GM12872 (cell line): ENCODE data around the gene NTRK2.

Source experiments
- CTCF ChIP-seq: IDR thresholded peaks from 3 replicates; pipeline ENCODE4 v1.5.1; 2011; ENCODE audit warnings: low read depth, mild to moderate bottlenecking, low read length, moderate library complexity; ENCODE audit not compliant: insufficient read depth

NTRK2 gene

GRCh38 chr9:84917366-84918070 lies 248.0 kb downstream of the NTRK2 start:
- no peak for TF ChIP-seq CTCF

GRCh38 chr9:84919440-84919839 lies 249.9 kb downstream of the NTRK2 start:
- no peak for TF ChIP-seq CTCF

- TF ChIP-seq CTCF = no peak
Measured at GRCh38 chr9:84921175-84921574, 251.6 kb downstream of the NTRK2 start.

GRCh38 chr9:84922051-84922450 lies 252.5 kb downstream of the NTRK2 start:
- TF ChIP-seq CTCF = no peak

- no peak for TF ChIP-seq CTCF
Measured at GRCh38 chr9:84924266-84924665, 254.7 kb downstream of the NTRK2 start.

DNA sequence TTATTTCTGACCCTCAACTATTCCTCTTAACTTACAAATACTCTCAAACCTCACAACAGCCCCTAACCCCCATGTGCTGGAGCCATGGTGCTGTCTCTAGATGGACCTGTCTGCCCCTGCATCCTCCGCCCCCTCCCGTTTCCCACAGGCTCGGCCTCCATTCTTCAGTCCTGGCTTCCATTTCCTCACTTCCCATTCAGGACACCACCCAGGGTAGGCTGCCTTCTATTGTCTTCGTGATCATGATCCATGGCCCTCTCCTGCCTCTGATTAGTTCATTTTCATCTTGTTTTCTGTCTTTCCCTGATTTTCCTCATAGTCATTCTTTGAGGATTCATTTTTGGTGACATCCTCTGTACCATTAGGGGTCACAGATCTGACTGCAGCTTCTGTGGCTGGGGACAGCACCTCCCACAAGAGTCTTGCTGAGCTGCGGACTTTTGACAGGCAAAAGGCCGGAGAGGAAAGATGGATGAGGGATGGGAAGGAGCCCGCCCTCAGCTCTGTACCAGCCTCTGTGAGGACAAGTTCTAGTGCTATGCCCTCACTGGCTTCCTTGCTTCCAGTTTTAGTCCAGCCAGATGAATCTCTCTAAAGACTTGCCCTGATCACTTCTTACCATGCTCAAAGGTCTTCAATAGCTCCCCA lies 255.8 kb downstream of the NTRK2 start:
- TF ChIP-seq CTCF = no peak

DNA sequence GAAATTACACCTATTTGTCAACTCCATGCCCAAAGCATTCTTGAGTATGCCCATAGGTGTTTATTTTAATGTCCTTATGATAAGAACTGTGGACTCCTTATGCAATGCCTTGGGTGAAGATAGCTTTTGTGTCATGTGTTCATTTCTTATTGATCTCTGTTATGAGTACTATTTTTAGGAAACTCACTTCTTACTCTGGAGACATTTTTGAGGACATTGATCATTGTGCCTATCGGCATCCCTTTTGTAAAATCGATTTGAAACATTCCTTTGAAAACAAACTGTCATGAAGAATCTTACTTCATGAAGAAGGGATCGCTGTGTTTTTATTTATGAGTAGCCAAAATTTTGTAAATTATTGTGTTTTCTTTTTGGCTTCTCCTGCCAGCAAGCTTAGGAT lies 257.3 kb downstream of the NTRK2 start:
- no peak for TF ChIP-seq CTCF
